Trophoblast cell (in vitro differentiated cells and primary cell): Measurements from ENCODE around the gene PML.

Source experiments
- DNase-seq, 2 donors: peaks; one replicate each; pipeline ENCODE4 v3.0.0-alpha.2; 2016
- H2AFZ ChIP-seq: 2 replicates; pipeline ENCODE4 v1.6.1; 2013; ENCODE audit warnings: low read length, moderate library complexity, mild to moderate bottlenecking; ENCODE audit not compliant: insufficient read depth, poor library complexity
- H2AK5ac ChIP-seq: 2 replicates; pipeline ENCODE4 v1.6.1; 2013; ENCODE audit warnings: mild to moderate bottlenecking, low read length
- H2BK120ac ChIP-seq: 2 replicates; pipeline ENCODE4 v1.6.1; 2013; ENCODE audit warnings: low read length, mild to moderate bottlenecking, moderate library complexity; ENCODE audit not compliant: insufficient read depth, poor library complexity
- H2BK12ac ChIP-seq: 2 replicates; pipeline ENCODE4 v1.6.1; 2013; ENCODE audit warnings: mild to moderate bottlenecking, low read length, moderate library complexity
- H2BK5ac ChIP-seq: 2 replicates; pipeline ENCODE4 v1.6.1; 2013; ENCODE audit warnings: low read length, low read depth, moderate library complexity, mild to moderate bottlenecking; ENCODE audit not compliant: poor library complexity
- H3K14ac ChIP-seq: 2 replicates; pipeline ENCODE4 v1.6.1; 2013; ENCODE audit warnings: mild to moderate bottlenecking, low read length
- H3K18ac ChIP-seq: 2 replicates; pipeline ENCODE4 v1.6.1; 2013; ENCODE audit warnings: mild to moderate bottlenecking, low read length
- H3K23ac ChIP-seq: 2 replicates; pipeline ENCODE4 v1.6.1; 2013; ENCODE audit warnings: low read length
- H3K27ac ChIP-seq: 2 replicates; pipeline ENCODE4 v1.5.1; 2013; ENCODE audit warnings: low read depth, mild to moderate bottlenecking, inconsistent platforms, low read length, moderate library complexity
- H3K27me3 ChIP-seq: 2 replicates; pipeline ENCODE4 v1.6.1; 2013; ENCODE audit warnings: inconsistent platforms, mild to moderate bottlenecking, low read length, moderate library complexity; ENCODE audit not compliant: insufficient read depth
- H3K36me3 ChIP-seq, 2 experiments: 1 replicate in 1 of 2; 2 replicates in 1 of 2; pipeline ENCODE4 v1.6.1; 2013; ENCODE audit warnings: low read length in 2 of 2, mild to moderate bottlenecking in 2 of 2, moderate library complexity in 1 of 2; ENCODE audit not compliant: insufficient read depth in 2 of 2, control insufficient read depth in 1 of 2
- H3K4ac ChIP-seq: 2 replicates; pipeline ENCODE4 v1.6.1; 2013; ENCODE audit warnings: low read depth, mild to moderate bottlenecking, low read length, moderate library complexity
- H3K4me1 ChIP-seq, 2 experiments: 1 replicate in 1 of 2; 2 replicates in 1 of 2; pipeline ENCODE4 v1.6.1; 2013; ENCODE audit warnings: low read length in 2 of 2, mild to moderate bottlenecking in 2 of 2, moderate library complexity in 1 of 2; ENCODE audit not compliant: insufficient read depth in 2 of 2, control insufficient read depth in 1 of 2
- H3K4me2 ChIP-seq: 2 replicates; pipeline ENCODE4 v1.6.1; 2013; ENCODE audit warnings: inconsistent platforms, mild to moderate bottlenecking, low read length, moderate library complexity
- H3K4me3 ChIP-seq: 2 replicates; pipeline ENCODE4 v1.5.1; 2013; ENCODE audit warnings: mild to moderate bottlenecking, low read depth, low read length, inconsistent platforms
- H3K79me1 ChIP-seq: one replicate; pipeline ENCODE4 v1.6.1; 2013; ENCODE audit warnings: low read length
- H3K79me2 ChIP-seq: 2 replicates; pipeline ENCODE4 v1.6.1; 2013; ENCODE audit warnings: low read length, mild to moderate bottlenecking; ENCODE audit not compliant: control insufficient read depth, insufficient read depth, poor library complexity
- H3K9ac ChIP-seq: 2 replicates; pipeline ENCODE4 v1.6.1; 2013; ENCODE audit warnings: mild to moderate bottlenecking, low read length
- H3K9me3 ChIP-seq: 2 replicates; pipeline ENCODE4 v1.6.1; 2013; ENCODE audit warnings: low read depth, mild to moderate bottlenecking, control low read depth, inconsistent platforms, low read length; ENCODE audit not compliant: insufficient read depth
- H4K12ac ChIP-seq: 2 replicates; pipeline ENCODE4 v1.6.1; 2013; ENCODE audit warnings: low read depth, mild to moderate bottlenecking, low read length, moderate library complexity
- H4K8ac ChIP-seq: 2 replicates; pipeline ENCODE4 v1.6.1; 2013; ENCODE audit warnings: low read depth, mild to moderate bottlenecking, low read length, moderate library complexity
- H4K91ac ChIP-seq: one replicate; pipeline ENCODE4 v1.6.1; 2013; ENCODE audit warnings: low read depth, mild to moderate bottlenecking, low read length, moderate library complexity
- WGBS: extraction: QIAGEN DNeasy Blood & Tissue Kit; methylation state at CpG from one replicate; pipeline ENCODE4 v1.1.7; 2013; ENCODE audit warnings: missing lambda C conversion rate; ENCODE audit not compliant: insufficient read length, insufficient coverage; ENCODE audit errors: extremely low coverage; 5-methylcytosine and 5-hydroxymethylcytosine counted together

PML gene

DNA sequence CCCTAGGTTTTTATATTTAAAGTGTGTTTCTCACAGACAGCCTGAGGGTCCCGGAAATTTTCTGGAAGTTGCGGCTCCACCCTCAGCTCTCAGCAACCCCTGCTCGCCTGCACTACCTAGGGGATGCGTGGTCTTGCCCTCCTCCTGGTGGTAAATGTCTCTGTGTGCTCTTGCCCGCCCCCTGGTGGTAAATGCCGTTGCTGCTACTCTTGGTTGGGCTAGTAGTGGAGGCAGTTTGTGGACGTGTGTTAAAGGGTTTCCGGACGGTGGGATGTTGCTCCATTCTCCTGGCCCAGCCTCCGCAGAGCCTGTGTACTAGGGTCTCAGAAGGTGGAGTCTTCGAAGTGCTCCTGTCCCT, 29.8 kb upstream of the PML start:
- Histone ChIP-seq H3K4me2 (peak overlapping the region; percentile 41), H4K12ac (peak overlapping the region; percentile 19), H3K23ac (no peak overlapping the region), H3K18ac (no peak overlapping the region), H3K79me1 (no peaks in the 10 kb centered on the region), H2BK12ac (peak overlapping the region; percentile 30), H4K91ac (no peak overlapping the region), H3K27me3 (no peaks in the 10 kb centered on the region), H4K8ac (peak overlapping the region; percentile 51), H2AFZ (peak overlapping the region; percentile 63), H3K9me3 (no peaks in the 10 kb centered on the region), H3K9ac (no peak overlapping the region), H2BK5ac (no peak overlapping the region), H3K36me3 (no peaks in the 10 kb centered on the region), H2AK5ac (no peak overlapping the region), H3K27ac (no peak overlapping the region), H3K4ac (no peak overlapping the region), H3K79me2 (no peaks in the 10 kb centered on the region), H3K4me3 (no peak overlapping the region), H3K4me1 (peaks cover 3 to 12% of the 10 kb centered on the region in 2 experiments), H2BK120ac (no peak overlapping the region), H3K14ac (no peak overlapping the region)
- DNase-seq = peak; percentile 56 to 92
- WGBS = no CpG with 5 or more reads among the region's 11 CpGs

DNA sequence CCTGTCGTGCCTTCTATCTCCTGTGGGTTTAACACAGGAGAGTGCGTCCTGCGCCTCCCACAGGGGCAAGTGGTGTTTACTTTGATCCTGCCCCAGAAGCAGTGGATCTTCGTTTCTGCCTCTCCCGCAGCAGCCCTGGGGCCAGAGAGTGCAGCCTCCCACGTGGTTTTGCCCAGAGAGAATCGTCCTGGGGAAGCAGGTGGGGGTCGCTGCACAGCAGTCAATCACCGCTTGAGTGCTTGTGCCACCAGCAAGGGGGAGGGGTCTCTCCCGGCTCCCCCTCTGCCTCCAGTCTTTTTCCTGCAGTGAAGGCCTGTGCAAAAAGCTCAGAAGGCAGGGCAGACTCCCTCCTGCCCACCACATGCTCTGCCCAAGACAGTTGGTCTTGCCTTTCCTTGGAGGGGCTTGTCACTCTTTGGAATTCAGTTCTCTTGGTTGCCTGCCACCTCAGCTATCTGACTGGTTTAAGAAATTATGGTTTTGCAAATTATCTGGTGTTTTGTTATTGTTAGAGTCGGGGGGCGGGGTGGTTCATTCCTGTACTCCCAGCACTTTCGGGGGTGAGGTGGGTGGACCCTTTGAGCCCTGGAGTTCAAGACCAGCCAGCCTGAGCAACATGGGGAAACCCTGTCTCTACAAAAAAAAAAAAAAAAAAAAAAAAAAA, 29.3 kb upstream of the PML start:
- DNase-seq = no peak
- WGBS = no CpG with 5 or more reads among the region's 13 CpGs
- Histone ChIP-seq H4K8ac (peak overlapping the region; percentile 51), H3K36me3 (no peaks in the 10 kb centered on the region), H3K4ac (no peak overlapping the region), H3K79me2 (no peaks in the 10 kb centered on the region), H2AFZ (peak overlapping the region; percentile 63), H4K12ac (peak overlapping the region; percentile 19), H3K27me3 (no peaks in the 10 kb centered on the region), H3K14ac (no peak overlapping the region), H3K79me1 (no peaks in the 10 kb centered on the region), H3K9ac (no peak overlapping the region), H4K91ac (no peak overlapping the region), H3K18ac (no peak overlapping the region), H2BK12ac (peak overlapping the region; percentile 30), H3K23ac (no peak overlapping the region), H3K4me1 (peaks cover 3 to 12% of the 10 kb centered on the region in 2 experiments), H2BK120ac (no peak overlapping the region), H2AK5ac (no peak overlapping the region), H3K4me2 (peak overlapping the region; percentile 41), H3K4me3 (no peak overlapping the region), H3K9me3 (no peaks in the 10 kb centered on the region), H3K27ac (no peak overlapping the region), H2BK5ac (no peak overlapping the region)

DNA sequence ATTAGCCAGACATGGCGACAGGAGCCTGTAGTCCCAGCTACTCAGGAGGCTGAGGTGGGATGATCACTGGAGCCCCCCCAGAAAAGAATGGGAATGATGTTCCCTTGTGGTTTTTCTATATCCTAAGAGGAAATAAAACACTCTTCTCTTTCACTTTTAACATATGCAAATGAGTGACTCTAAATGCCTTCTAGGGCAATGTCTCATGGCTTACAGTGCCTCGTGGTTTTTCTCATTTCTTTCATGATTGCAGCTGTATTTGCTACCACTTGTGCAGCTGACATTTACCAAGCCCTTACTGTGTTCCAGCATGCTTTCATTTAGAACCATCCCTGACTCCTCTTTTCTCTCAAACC, 28.8 kb upstream of the PML start:
- H3K4me2 ChIP-seq = no peak overlapping the region
- no CpG with 5 or more reads among the region's 2 CpGs for WGBS

DNA sequence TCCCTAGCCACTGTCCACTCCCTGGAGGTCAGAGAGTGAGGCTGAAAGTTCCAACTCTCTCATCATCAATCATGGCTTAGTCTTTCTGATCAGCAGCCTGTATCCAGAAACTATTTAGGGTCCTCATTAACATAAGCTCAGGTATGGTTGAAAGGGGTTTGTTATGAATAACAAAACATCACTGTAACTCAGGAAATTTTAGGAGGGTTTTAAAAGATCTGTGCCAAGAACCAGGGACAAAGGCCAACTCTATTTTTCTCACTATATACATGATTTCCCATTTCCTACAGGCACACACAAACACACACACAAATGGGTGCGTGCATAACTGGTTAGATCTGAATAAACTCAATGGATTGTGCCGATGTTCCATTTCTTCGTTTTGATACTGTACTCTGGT, 26.1 kb upstream of the PML start:
- Histone ChIP-seq H4K8ac (no peak overlapping the region), H2BK120ac (no peak overlapping the region), H3K4me1 (peaks cover 3 to 12% of the 10 kb centered on the region in 2 experiments), H3K27me3 (no peaks in the 10 kb centered on the region), H2AFZ (no peak overlapping the region), H3K27ac (no peak overlapping the region), H3K36me3 (no peaks in the 10 kb centered on the region), H3K14ac (no peak overlapping the region), H4K12ac (no peak overlapping the region), H3K9ac (no peak overlapping the region), H4K91ac (no peak overlapping the region), H3K18ac (no peak overlapping the region), H3K4me2 (no peak overlapping the region), H3K4ac (no peak overlapping the region), H3K79me1 (no peaks in the 10 kb centered on the region), H2BK5ac (no peak overlapping the region), H3K79me2 (no peaks in the 10 kb centered on the region), H3K4me3 (no peak overlapping the region), H3K23ac (no peak overlapping the region), H2BK12ac (no peak overlapping the region), H2AK5ac (no peak overlapping the region), H3K9me3 (no peaks in the 10 kb centered on the region)
- no peak for DNase-seq
- WGBS = no CpG with 5 or more reads among the region's 3 CpGs

More for the DNA sequence above, 28.8 kb upstream of the PML start:
- no peak overlapping the region for H3K27ac ChIP-seq
- H3K79me1 ChIP-seq = no peaks in the 10 kb centered on the region
- H3K18ac ChIP-seq = no peak overlapping the region
- no peaks in the 10 kb centered on the region for H3K27me3 ChIP-seq
- H3K14ac ChIP-seq = no peak overlapping the region
- H4K91ac ChIP-seq = no peak overlapping the region
- H2BK12ac ChIP-seq = no peak overlapping the region
- no peak overlapping the region for H3K9ac ChIP-seq
- no peaks in the 10 kb centered on the region for H3K79me2 ChIP-seq
- no peak overlapping the region for H2BK5ac ChIP-seq
- H4K8ac ChIP-seq = no peak overlapping the region
- no peak overlapping the region for H2AK5ac ChIP-seq
- no peaks in the 10 kb centered on the region for H3K9me3 ChIP-seq
- H2BK120ac ChIP-seq = no peak overlapping the region
- H3K4ac ChIP-seq = no peak overlapping the region
- H3K36me3 ChIP-seq = no peaks in the 10 kb centered on the region
- DNase-seq = no peak
- no peak overlapping the region for H2AFZ ChIP-seq
- H3K4me1 ChIP-seq = peaks cover 3 to 12% of the 10 kb centered on the region in 2 experiments
- no peak overlapping the region for H4K12ac ChIP-seq
- H3K4me3 ChIP-seq = no peak overlapping the region
- H3K23ac ChIP-seq = no peak overlapping the region
